Measurements from ENCODE around the gene ECM1.
A peak's percentile ranks its signal among the peaks of the same experiment; 100 is the strongest.

ECM1 gene

DNA sequence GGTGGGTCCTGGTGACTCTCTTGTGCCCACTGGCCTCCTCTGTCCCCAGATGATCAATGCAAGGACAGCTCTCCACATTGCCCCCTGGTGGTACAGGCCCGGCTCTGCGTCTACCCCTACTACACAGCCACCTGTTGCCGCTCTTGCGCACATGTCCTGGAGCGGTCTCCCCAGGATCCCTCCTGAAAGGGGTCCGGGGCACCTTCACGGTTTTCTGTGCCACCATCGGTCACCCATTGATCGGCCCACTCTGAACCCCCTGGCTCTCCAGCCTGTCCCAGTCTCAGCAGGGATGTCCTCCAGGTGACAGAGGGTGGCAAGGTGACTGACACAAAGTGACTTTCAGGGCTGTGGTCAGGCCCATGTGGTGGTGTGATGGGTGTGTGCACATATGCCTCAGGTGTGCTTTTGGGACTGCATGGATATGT, 52.1 kb downstream of the ECM1 start:
- peak; percentile 66 for DNase-seq

DNA sequence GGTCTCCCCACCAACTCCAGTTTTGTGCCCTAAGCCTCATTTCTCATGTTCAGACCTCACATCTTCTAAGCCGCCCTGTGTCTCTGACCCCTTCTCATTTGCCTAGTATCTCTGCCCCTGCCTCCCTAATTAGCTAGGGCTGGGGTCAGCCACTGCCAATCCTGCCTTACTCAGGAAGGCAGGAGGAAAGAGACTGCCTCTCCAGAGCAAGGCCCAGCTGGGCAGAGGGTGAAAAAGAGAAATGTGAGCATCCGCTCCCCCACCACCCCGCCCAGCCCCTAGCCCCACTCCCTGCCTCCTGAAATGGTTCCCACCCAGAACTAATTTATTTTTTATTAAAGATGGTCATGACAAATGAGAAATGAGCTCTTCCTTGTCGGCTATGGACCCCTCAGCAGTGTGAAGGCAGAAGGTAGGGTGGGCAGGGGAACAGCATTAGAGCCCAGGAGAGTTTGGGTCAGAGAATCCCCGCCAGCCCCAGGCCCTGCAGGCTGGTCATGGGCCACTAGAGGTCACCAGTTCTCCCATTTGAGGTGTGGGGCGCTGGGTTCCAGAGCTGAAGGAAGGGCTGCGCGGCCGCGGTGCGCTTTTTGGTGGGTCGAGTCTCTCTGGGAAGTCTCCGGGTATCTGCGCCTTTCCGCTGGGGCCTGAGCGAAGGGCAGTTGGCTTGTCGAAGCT, 52.8 kb downstream of the ECM1 start:
- peak; percentile 81 for DNase-seq

DNA sequence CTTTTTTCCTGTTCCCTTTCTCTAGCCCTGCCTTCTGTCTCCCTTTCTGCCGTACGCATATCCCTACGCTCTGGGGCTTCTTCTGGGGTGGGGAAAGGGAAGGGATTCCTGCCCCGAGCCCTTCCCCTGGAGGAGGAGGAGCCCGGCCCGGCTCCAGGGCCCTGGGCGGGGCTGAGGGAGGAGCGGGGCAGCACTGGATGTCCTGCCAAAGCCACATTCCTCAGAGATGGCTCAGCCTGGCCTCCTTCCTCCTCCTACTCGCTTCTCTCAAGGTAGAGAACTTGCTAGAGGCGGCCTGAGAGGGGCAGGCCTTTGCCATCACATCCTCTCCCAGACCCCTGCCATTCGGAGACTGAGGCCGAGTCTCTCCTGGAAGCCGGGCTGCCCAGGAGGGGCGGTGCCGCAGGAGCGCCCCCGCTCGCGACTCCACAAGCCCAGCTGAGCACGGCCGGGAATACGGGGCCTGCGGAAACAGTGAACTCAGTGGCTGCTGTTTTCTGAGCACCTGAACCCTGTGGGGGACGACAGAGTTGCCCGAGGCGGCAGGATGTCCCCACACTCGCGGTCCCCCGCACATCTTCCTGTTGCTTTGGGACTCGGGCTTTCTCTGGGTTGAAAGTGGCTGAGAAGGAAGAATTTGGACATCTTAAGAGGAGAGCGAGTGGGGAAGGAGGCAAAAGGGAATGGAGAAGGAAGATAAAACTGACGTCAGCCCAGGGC, 53.5 kb downstream of the ECM1 start:
- peak; percentile 54 for DNase-seq

- DNase-seq = peak; percentile 90
Measured at GRCh38 chr1:150561974-150562445, 54.1 kb downstream of the ECM1 start.

DNA sequence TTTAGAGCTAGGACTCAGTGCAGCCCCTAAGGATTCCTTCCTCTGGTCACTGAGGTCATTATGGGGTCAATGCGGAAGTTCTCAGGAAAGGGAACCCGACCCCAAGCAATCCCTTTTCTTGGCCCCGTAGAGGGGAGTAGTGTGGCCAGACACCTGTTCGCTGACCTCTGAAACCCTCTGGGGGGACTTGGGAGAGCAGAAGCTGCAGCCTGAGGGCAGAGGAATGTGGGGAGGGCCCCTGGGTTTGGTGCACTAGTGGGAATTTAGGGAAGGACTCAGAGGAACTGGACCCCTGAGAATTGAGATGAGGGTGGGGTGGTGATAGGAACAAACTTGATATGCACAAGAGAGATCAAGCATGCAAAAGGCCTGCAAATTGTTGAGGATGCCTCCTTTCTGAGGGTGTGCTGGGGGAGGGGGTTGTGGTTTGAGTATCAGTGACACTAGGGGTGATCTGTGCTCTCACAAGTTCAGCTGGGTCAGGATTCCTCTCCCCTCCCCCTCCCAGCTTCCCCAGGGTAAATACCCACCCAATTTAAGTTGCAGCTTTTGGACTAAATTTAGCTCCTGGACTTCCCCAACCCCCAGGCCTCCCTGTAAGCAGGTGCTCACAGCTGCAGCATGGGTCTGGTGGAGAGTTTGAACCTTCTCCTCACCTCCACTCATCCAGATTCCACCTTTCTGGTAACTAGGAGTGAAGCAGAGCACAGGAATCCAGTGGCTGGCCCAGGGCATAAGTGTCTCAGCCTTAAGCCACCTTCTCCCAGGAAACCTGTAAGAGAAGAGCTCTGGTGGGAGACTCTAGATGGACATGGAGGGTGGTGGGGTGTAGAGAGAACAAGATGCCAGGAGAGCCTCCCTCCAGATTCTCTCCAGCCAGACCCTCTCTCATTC, 54.8 kb downstream of the ECM1 start:
- DNase-seq = peak; percentile 70

All from stimulated activated naive CD4-positive, alpha-beta T cell treated with Interleukin-2 at 50 U/mL for 16 hours (primary cell).